Ectodermal cell (in vitro differentiated cells): ENCODE data around the gene EYA2. TPM values are rescaled to one million over a fixed set of nuclear protein-coding genes. Genes with fewer than 3 reads are reported as not detected.

Experiments
- H3K27ac ChIP-seq: 2 replicates; pipeline ENCODE4 v1.7.0; 2013; ENCODE audit warnings: mild to moderate bottlenecking, low read depth, low read length; ENCODE audit not compliant: insufficient read depth, poor library complexity, severe bottlenecking
- H3K27me3 ChIP-seq: 2 replicates; pipeline ENCODE4 v1.7.0; 2013; ENCODE audit warnings: mild to moderate bottlenecking, low read length; ENCODE audit not compliant: insufficient read depth, control insufficient read depth, poor library complexity, severe bottlenecking
- H3K36me3 ChIP-seq: one replicate; pipeline ENCODE4 v1.7.0; 2013; ENCODE audit warnings: low read length; ENCODE audit not compliant: control insufficient read depth, insufficient read depth
- H3K4me1 ChIP-seq: one replicate; pipeline ENCODE4 v1.7.0; 2013; ENCODE audit warnings: low read length; ENCODE audit not compliant: control insufficient read depth, insufficient read depth
- H3K4me3 ChIP-seq: 2 replicates; pipeline ENCODE4 v1.7.0; 2013; ENCODE audit warnings: low read depth, low read length, control low read depth; ENCODE audit not compliant: insufficient read depth
- H3K9me3 ChIP-seq: 2 replicates; pipeline ENCODE4 v1.7.0; 2013; ENCODE audit warnings: mild to moderate bottlenecking, low read length, moderate library complexity; ENCODE audit not compliant: control insufficient read depth
- WGBS, 2 experiments: methylation state at CpG; one replicate each; pipeline ENCODE4 v1.1.7; 2013; ENCODE audit warnings: missing lambda C conversion rate in 2 of 2; 5-methylcytosine and 5-hydroxymethylcytosine counted together
- polyA plus RNA-seq, 4 experiments: library from polyadenylated mRNA; stranded (reverse); fragments of 50-300 nt; gene quantifications; one replicate each; pipeline ENCODE4 v1.2.3, GENCODE V29; 2013

The EYA2 gene, protein sequence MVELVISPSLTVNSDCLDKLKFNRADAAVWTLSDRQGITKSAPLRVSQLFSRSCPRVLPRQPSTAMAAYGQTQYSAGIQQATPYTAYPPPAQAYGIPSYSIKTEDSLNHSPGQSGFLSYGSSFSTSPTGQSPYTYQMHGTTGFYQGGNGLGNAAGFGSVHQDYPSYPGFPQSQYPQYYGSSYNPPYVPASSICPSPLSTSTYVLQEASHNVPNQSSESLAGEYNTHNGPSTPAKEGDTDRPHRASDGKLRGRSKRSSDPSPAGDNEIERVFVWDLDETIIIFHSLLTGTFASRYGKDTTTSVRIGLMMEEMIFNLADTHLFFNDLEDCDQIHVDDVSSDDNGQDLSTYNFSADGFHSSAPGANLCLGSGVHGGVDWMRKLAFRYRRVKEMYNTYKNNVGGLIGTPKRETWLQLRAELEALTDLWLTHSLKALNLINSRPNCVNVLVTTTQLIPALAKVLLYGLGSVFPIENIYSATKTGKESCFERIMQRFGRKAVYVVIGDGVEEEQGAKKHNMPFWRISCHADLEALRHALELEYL
- polyA plus RNA-seq (2013, experiment 1 of 4) = 2.9 TPM
- 1.5 TPM for polyA plus RNA-seq (2013, experiment 2 of 4)
- polyA plus RNA-seq (2013, experiment 3 of 4) = 3.6 TPM
- polyA plus RNA-seq (2013, experiment 4 of 4) = 3.2 TPM

DNA sequence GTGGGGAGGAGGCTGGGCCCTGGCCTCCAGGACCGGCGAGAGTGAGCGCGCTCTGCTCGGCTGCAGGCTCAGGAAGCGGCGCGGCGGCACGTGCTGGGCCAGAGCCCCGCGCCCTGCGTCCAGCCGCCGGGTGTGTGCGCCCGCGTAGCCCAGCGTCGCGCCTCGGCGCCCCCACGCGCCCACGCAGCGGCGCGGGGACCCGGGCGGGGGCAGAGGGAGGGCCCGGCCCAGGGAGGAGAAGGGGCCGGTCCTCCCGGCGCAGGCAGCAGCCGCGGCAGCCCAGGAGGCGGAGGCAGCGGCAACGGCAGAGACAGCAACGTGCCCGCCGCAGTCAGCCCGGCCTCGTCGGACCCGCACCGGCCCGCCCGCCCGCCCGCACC lies at the start of gene EYA2:
Gene EYA2, plus strand, starts transcription at position 265 of the 380 bp plus-strand sequence. CDS start 95,168 bp downstream, outside the sequence.
- Histone ChIP-seq H3K9me3 (no peaks in the 10 kb centered on the region), H3K27me3 (peaks cover 51% of the 10 kb centered on the region), H3K4me3 (peak within 1 kb of the TSS; percentile 48), H3K27ac (no peak within 1 kb of the TSS), H3K36me3 (no peaks in the 10 kb centered on the region), H3K4me1 (peaks cover 11% of the 10 kb centered on the region)
- 0 to 1% methylated on average over 51 of the region's 52 CpGs for WGBS, 2 experiments

DNA sequence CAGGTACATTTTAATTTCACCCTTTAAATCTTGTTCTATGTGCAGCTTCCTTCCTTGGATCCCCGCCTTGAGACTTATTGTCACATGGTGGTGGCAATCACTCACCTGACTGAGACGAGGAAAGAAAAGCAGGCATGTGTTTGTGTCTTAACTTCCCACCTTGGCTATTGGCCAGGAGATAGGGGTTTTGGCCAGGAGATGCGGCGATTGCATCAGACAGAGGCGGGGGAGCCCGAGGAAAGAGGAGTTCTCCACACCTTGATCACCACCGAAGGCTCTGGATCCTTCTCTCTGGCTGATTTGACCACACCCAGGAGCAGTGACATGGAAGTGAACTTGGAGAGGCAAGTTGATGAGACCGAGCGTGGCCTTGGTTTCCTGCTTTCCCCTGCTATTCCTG lies 49.7 kb upstream of the EYA2 start:
- WGBS, 2 experiments = 94 to 95% methylated on average over 9 of the region's 9 CpGs
- no peak overlapping the region for H3K27ac ChIP-seq
- no peaks in the 10 kb centered on the region for H3K27me3 ChIP-seq
- no peak overlapping the region for H3K4me3 ChIP-seq
- peaks cover under 1% of the 10 kb centered on the region for H3K4me1 ChIP-seq
- no peaks in the 10 kb centered on the region for H3K36me3 ChIP-seq
- H3K9me3 ChIP-seq = no peaks in the 10 kb centered on the region

DNA sequence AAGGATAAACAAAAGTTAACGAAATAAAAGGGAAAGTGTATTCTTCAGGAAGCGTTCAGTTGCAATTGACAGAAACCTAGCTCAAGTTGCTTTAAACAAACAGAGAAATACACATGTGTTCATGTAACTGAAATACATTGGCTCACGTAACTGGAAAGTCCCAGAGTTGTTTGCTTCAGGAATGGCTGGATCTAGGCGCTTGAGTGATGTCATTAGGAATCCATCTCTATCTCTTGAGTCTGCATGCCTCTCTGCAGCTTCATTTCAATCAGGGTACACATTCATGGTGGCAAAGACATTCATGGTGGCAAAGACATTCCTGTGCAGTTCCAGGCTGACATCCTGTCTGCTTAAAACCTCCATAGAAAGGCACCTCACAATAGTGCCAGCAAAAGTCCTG lies 45.4 kb upstream of the EYA2 start:
- Histone ChIP-seq H3K36me3 (no peaks in the 10 kb centered on the region), H3K27me3 (no peaks in the 10 kb centered on the region), H3K4me3 (no peak overlapping the region), H3K27ac (no peak overlapping the region), H3K4me1 (peaks cover 6% of the 10 kb centered on the region), H3K9me3 (no peaks in the 10 kb centered on the region)
- 96 to 98% methylated on average over 4 of the region's 4 CpGs for WGBS, 2 experiments

DNA sequence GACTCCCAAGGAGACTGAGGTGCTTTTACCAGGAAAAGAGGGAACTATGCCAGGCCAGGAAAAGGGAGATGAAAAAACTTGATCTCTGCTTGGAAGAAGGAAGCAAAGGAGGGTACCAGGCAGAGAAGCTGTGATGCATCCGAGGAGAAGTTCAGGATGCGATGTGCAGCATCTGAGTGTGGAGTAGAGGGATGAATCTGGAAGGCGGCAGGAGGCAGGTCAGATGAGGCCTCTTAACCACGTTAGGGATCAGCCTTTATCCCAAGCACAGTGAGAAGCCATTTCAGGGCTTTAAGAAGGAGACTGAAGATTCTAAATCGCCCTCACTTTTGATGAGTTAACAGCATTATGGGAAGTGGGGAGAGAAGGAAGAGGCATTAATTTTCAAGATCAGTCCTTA lies 44.9 kb upstream of the EYA2 start:
- no peaks in the 10 kb centered on the region for H3K36me3 ChIP-seq
- H3K9me3 ChIP-seq = no peaks in the 10 kb centered on the region
- no peak overlapping the region for H3K4me3 ChIP-seq
- 51 to 54% methylated on average over 5 of the region's 5 CpGs for WGBS, 2 experiments
- H3K27me3 ChIP-seq = no peaks in the 10 kb centered on the region
- H3K27ac ChIP-seq = no peak overlapping the region
- H3K4me1 ChIP-seq = peaks cover 6% of the 10 kb centered on the region

DNA sequence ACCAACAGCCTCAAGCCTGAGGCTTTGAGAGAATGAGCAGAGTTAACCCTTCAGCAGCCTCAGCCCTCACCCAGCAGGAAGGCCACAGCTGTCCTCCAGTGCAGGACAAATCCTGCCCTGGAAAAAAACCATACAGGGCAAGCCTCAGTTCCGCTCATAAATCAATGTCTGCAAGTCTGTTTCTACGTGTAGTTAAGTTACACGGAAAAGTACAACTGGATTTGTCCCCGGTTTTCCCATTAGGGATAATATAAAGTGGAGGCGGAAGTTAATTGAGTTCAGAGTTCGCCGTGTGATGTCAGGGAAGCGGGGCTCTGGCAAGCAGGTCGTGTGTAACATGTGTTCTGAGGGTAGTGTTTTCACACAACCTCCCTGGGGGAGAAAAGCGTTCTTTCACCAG lies 44.2 kb upstream of the EYA2 start:
- 88 to 89% methylated on average over 10 of the region's 10 CpGs for WGBS, 2 experiments
- Histone ChIP-seq H3K4me1 (peaks cover 6% of the 10 kb centered on the region), H3K4me3 (no peak overlapping the region), H3K27me3 (no peaks in the 10 kb centered on the region), H3K36me3 (no peaks in the 10 kb centered on the region), H3K9me3 (no peaks in the 10 kb centered on the region), H3K27ac (no peak overlapping the region)

DNA sequence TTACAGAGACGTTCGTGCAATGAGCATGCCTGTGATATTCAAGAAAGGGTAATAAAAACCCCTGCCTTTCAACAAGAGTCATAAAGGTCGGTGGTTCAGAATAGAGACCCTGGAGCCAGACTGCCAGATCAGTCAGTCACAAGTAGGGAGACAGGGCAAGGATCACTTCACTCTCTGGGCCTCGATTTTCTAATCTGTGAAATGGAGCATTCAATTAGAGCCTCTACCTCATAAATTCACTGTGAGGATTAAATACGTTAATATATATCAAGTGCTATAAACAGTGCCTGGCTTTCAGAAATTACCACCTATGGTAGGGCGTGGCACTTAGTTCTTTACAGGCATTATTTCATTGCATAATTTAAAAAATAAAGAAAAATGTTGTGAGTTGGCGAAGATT lies 43.7 kb upstream of the EYA2 start:
- H3K4me1 ChIP-seq = peaks cover 6% of the 10 kb centered on the region
- no peaks in the 10 kb centered on the region for H3K27me3 ChIP-seq
- H3K27ac ChIP-seq = no peak overlapping the region
- WGBS, 2 experiments = 94% methylated on average over 7 of the region's 7 CpGs
- H3K4me3 ChIP-seq = no peak overlapping the region
- no peaks in the 10 kb centered on the region for H3K9me3 ChIP-seq
- H3K36me3 ChIP-seq = no peaks in the 10 kb centered on the region

DNA sequence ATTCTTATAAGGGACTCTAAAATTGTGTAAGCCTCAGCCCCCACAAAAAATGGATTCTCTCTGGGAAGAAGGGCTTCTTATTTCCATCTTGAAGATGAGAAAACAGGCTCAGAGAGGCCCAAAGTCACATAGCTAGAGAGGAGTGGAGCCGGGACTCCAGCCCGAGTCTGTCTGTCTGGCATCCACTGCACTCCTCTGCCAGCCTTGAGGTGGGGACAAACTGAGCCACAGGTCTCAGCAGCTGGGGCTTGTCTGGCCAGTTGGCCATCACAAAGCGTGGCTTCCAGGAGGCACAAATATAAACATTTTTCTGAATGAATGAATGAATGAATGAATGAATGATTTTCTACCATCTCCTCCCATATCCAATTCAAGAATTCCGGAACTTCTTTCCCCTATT lies 42.9 kb upstream of the EYA2 start:
- H3K4me3 ChIP-seq = no peak overlapping the region
- H3K36me3 ChIP-seq = no peaks in the 10 kb centered on the region
- H3K27me3 ChIP-seq = no peaks in the 10 kb centered on the region
- no peak overlapping the region for H3K27ac ChIP-seq
- peaks cover 6% of the 10 kb centered on the region for H3K4me1 ChIP-seq
- H3K9me3 ChIP-seq = no peaks in the 10 kb centered on the region
- WGBS, 2 experiments = 95 to 97% methylated on average over 3 to 4 of the region's 4 CpGs

DNA sequence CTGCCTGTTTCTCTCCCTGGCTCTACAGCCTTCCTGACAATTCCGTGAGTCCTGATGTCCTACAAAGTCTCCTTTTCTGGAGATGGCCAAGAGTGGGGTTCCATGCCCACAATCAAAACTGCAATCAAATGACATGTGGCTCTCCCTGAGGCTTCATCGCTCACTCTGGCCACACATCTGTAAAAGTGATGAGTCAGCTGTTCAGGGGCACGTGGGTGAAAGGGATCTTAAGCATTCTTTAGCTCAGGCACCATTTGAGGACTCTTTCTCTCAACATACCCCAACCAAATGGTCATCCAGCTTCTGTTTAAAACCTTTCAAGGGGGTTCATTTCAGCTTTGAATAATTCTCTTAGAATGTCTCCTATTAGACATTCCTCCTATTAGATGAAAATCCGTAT lies 42.3 kb upstream of the EYA2 start:
- Histone ChIP-seq H3K27ac (no peak overlapping the region), H3K36me3 (no peaks in the 10 kb centered on the region), H3K27me3 (no peaks in the 10 kb centered on the region), H3K9me3 (no peaks in the 10 kb centered on the region), H3K4me3 (no peak overlapping the region), H3K4me1 (peaks cover 6% of the 10 kb centered on the region)
- WGBS, 2 experiments = 72 to 75% methylated on average over 4 of the region's 4 CpGs

DNA sequence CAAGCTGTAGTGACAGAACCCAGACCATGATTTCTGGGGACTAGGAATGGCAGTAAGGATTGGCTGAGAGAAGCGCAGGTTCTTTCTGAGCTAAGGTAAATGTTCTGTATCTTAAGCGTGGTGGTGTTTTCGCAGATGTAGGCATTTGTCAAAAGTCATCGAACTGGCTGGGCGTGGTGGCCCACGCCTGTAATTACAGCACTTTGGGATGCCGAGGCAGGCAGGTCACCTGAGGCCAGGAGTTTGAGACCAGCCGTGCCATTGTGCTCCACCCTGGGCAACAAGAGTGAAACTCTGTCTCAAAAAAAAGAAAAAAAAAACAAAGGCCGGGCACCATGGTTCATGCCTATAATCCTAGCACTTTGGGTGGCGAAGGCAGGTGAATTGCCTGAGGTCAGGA lies 40.7 kb upstream of the EYA2 start:
- H3K4me3 ChIP-seq = no peak overlapping the region
- no peak overlapping the region for H3K27ac ChIP-seq
- H3K4me1 ChIP-seq = peaks cover 6% of the 10 kb centered on the region
- H3K36me3 ChIP-seq = no peaks in the 10 kb centered on the region
- H3K27me3 ChIP-seq = no peaks in the 10 kb centered on the region
- WGBS, 2 experiments = 92 to 95% methylated on average over 10 of the region's 10 CpGs
- H3K9me3 ChIP-seq = no peaks in the 10 kb centered on the region

DNA sequence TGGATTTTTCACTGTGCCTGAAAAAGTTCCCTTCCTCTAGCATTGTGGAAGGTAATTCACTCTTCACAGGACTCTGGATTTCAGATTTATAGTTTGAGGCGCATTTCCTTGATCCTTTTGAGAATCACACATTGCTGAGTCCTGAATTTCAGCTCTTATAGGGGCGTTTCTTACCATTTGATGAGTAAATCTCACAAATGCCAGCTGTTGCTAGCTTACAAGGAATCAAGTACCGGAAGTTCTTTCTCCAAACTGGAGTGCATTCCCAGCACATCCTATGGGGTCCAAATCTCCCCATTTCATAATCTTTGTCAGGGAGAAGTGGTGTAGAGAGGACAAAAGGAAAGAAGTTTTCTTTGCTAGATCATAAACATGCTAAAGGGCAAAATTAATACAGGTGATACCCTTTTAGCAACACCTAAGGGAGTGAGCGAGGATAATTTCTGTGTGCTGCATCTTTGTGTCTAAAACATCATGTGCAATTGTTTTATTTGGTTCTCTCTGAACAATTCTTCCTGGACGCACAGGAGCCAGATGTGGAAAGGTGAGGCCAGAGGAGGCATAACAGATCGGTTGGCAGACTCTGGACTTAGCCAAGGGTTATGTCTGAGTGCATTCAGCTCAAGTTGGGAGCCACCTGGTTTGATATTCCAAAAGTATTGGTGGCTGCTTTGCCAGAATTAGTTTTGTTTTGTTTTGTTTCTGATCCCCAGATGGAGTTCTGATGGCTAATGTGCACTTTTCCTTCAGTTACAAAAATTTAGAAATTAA lies 37.4 kb upstream of the EYA2 start:
- Histone ChIP-seq H3K4me1 (no peaks in the 10 kb centered on the region), H3K4me3 (no peak overlapping the region), H3K36me3 (no peaks in the 10 kb centered on the region), H3K27ac (no peak overlapping the region), H3K27me3 (no peaks in the 10 kb centered on the region), H3K9me3 (no peaks in the 10 kb centered on the region)
- 80 to 85% methylated on average over 6 of the region's 6 CpGs for WGBS, 2 experiments
